ENCODE measurements around the gene CYB5RL.

Gene CYB5RL

DNA sequence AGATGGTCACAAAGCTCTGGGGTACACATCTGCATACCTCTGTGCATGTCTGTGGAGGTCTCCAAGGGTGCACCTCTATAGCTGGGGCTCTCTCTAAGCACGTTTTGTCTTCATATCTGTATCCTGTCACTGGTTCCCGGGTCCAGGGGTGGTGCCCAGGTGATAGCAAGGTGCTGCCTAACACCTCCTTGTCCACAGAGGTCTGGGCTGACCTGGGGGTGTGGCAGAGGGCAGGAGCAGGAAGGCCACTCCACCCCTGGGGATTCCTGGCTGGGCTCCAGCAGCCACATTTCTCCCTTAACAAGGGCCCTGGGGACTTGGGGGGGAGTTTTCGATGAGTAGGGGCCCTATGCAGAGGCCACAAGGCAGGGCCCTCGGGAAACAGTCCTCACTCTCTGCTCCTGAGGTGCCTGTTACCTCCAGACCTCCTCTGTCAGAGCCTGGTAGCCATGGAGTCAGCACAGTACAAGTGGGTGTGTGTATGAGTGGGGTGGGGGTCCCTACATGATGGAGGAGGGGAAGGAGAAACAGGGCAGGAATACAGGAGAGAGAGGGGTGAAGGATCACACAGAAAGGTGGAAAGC is 40.0 kb downstream of the CYB5RL start:
- DNase-seq (ENCODE audit: low spot score), result no peak

DNA sequence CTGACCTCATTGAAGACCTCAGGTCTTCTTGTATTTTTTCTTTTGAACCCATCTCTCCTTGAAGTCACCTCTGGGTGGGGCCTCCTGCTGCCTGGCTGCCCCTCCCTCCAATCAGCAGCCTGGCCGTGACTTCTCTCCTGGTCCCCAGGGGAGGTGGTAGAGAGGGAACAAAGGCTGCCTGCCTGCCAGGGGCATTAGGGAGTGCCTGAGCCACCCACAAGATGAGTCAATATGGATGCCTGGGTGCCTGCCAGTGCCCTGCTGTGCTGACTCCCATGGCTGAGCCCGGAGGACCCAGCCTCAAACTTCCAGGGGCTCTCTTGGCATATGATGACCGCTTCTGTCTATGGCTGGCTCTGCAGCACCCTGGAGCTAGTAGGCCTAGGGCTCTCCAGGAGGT is 41.8 kb downstream of the CYB5RL start:
- no peak for DNase-seq (ENCODE audit: low spot score)

DNA sequence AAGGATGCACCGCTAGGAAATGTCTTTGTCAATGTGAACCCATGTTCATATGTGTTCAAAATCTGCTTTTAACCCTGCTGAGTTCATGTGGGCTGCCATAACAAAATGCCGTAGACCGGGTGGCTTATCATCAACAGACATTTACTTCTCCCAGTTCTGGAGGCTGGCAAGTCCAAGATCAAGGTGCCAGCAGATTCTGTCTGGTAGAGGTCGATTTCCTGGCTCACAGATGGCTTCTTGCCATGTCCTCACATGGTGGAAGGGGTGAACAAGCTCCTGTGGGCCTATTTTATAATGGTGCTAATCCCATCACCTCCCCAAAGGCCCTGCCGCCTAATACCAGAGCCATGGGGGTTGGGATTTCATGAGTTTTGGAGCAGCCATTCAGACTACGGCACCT is 42.4 kb downstream of the CYB5RL start:
- no peak for DNase-seq (ENCODE audit: low spot score)

DNA sequence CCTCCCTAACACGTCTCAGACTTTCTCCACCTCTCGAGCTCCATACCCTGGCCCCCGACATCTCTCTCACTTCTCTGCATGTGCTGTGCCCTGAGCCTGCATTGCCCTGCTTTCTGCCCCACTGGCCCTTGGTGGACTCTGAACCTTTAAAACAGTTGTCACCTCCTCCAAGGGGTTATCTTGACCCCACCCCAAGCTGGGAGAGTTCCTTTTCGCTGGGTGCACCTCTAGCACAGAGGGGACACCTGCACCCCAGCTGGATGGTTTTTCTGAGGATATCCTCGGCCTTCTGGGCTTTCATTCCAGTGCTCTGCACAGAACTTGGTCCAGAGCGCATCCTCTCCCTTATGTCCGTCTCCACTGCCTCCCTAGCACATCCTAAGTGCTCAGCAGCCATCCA is 42.8 kb downstream of the CYB5RL start:
- DNase-seq (ENCODE audit: low spot score), result no peak

DNA sequence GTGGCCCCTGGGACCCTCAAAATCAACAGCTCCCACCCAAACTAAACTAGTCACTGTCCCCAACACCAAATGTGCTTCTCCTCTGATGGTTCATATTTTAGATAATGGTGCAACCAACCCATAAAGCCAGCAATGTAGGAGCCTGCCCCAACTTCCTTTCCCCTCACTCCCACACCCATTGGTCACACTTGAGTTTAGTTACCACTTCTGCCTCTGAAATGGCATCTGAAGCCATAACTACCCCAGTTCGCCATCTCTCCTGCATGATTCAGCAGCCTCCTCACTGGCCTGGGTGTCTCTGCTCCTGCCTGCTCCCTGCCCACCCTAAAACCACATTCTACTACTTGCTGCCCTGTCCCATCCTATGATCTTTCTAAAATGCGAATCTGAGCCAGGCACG is 43.6 kb downstream of the CYB5RL start:
- no peak for DNase-seq (ENCODE audit: low spot score)

DNA sequence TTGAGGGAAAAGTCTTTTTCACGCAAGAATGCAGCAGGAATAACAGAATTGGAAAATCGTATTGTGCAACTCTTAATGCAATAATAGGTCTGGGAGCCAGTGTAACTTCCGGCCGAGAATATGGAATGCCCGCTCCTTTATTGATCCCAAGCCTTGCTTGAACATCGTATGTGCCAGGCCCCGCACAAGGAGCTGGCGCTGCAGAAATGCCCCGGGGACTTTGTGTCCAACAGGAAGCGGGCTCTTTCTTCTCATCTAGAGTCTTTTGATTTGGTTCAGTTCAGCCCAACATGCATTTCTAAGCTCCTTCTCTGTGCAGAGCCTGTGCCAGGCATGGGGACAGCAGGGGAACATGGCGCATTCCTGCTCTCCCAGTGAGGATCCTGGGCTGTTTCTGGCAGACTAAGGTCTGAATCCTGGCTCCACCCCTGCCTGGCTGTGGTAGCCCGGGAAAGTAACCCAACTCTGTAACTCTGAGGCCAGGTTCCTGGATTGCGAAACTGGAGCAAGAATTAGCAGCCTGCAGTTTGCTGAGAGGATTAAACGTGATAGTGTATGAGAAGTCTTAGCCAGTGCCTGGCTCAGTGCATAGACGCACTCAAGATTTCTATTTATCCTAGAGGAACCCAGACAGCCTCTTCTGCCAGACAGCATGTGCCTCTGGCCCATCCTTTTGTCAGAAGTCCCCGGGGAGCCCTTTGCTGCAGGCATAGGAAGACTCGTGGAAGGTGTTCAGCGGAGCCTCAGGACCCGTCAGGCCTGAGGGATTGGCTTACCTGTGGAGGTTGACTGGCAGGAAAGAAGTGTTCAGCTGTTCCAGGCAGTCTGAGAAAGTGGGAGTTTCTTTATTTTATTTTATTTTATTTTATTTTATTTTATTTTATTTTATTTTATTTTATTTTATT is 46.0 kb downstream of the CYB5RL start:
- DNase-seq (ENCODE audit: low spot score), result peak; percentile 69

DNA sequence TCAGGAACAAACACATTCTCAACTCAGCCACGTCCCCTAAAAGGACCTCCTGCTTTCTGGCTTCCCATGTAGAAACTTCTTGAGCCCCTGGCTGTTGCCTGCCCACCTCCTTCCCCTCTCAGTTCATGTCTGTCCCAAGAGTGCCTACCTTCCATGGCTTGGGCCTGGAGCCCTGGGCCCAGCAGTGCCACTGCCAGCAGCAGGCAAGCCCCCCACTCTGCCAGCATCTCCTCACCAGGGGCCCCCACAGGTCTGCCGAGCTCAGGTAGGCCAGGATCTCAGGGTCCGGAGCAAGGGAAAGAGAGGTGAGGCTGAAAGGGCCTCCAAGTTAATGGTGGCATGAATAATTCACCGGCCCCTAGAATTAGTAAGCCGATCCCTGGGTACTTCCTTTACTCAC is 47.1 kb downstream of the CYB5RL start, which contains the start of gene CDCP2:
Gene CDCP2, minus strand, starts transcription at position 305 of the 400 bp plus-strand sequence. Its CDS starts 78 bp downstream, at position 227.
- DNase-seq (ENCODE audit: low spot score), result no peak

DNA sequence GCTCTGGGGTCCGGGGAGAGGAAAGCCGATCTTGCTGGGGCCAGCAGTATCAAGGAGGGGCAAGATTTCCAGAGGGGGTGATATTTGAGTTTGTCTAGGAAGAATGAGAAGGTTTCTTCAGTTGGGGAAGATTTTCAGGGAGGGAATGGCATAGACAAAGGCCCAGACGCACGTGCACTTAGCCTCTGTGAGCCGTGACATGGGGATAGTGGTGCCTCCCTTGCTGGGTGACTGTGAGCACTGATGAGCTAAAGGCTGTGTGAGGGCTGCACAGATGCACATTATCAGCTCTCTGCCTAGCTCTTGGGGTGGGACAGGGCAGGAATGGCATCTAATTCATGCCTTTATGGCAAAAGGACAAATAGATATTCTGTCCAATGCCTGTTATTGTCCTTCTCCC is 48.8 kb downstream of the CYB5RL start:
- DNase-seq (ENCODE audit: low spot score), result no peak
